CD14-positive monocyte (primary cell): ENCODE data around the gene PARK7. TPM values are rescaled to one million over a fixed set of nuclear protein-coding genes. Genes with fewer than 3 reads are reported as not detected.

Source experiments
- DNase-seq, 3 donors: peaks; one replicate each; pipeline ENCODE4 v3.0.0-alpha.2; 2011 to 2022
- H2AFZ ChIP-seq: 2 replicates; pipeline ENCODE4 v1.6.0; 2012; ENCODE audit warnings: mild to moderate bottlenecking, low read depth, low read length, inconsistent platforms; ENCODE audit not compliant: insufficient read depth, poor library complexity, severe bottlenecking
- H3K27ac ChIP-seq, 2 donors: 1 replicate in 1 of 2; 2 replicates in 1 of 2; pipeline ENCODE4 v1.5.1; 2012 to 2013; ENCODE audit warnings: low read length in 2 of 2, control low read depth in 1 of 2, inconsistent platforms in 1 of 2, low read depth in 1 of 2, mild to moderate bottlenecking in 1 of 2
- H3K27me3 ChIP-seq, 2 donors: one replicate each; pipeline versions ENCODE4 v1.6.0 to v1.6.1; 2011 to 2013; ENCODE audit warnings: low read length in 2 of 2; ENCODE audit not compliant: control insufficient read depth in 2 of 2, insufficient read depth in 2 of 2
- H3K36me3 ChIP-seq, 2 donors: replicated peaks in 1 of 2; 1 replicate in 1 of 2; 2 replicates in 1 of 2; pipeline versions ENCODE4 v1.5.1 to v1.6.1; 2012 to 2013; ENCODE audit warnings: low read length in 2 of 2, control low read depth in 1 of 2, inconsistent platforms in 1 of 2, mild to moderate bottlenecking in 1 of 2; ENCODE audit not compliant: insufficient read depth in 2 of 2, control insufficient read depth in 1 of 2
- H3K4me1 ChIP-seq, 2 donors: 1 replicate in 1 of 2; 2 replicates in 1 of 2; pipeline versions ENCODE4 v1.5.1 to v1.6.1; 2012 to 2013; ENCODE audit warnings: low read length in 2 of 2, control low read depth in 1 of 2, inconsistent platforms in 1 of 2, mild to moderate bottlenecking in 1 of 2, moderate library complexity in 1 of 2; ENCODE audit not compliant: insufficient read depth in 2 of 2, control insufficient read depth in 1 of 2
- H3K4me2 ChIP-seq: replicated peaks from 2 replicates; pipeline ENCODE3; 2012; ENCODE audit warnings: low read length, moderate library complexity, mild to moderate bottlenecking; ENCODE audit not compliant: poor library complexity, severe bottlenecking; ENCODE audit errors: extremely low read depth
- H3K4me3 ChIP-seq, 3 experiments: fragments of 200-600 bp in 1 of 3; sonication (generic) in 1 of 3; replicated peaks in 1 of 3; 1 replicate in 2 of 3; 2 replicates in 1 of 3; pipeline ENCODE4 v1.5.1; 2011 to 2013; ENCODE audit warnings: low read length in 3 of 3, mild to moderate bottlenecking in 3 of 3, control low read depth in 2 of 3, low read depth in 2 of 3, inconsistent platforms in 1 of 3, moderate library complexity in 1 of 3
- H3K79me2 ChIP-seq: 2 replicates; pipeline ENCODE4 v1.6.0; 2012; ENCODE audit warnings: mild to moderate bottlenecking, control low read depth, inconsistent platforms, low read length, moderate library complexity; ENCODE audit not compliant: insufficient read depth
- H3K9ac ChIP-seq: 2 replicates; pipeline ENCODE4 v1.6.0; 2017; ENCODE audit warnings: low read length, mild to moderate bottlenecking; ENCODE audit not compliant: insufficient read depth, poor library complexity, severe bottlenecking
- H3K9me3 ChIP-seq, 2 donors: replicated peaks in 1 of 2; 1 replicate in 1 of 2; 2 replicates in 1 of 2; pipeline versions ENCODE4 v1.5.1 to v1.6.1; 2012 to 2013; ENCODE audit warnings: low read length in 2 of 2, control low read depth in 1 of 2; ENCODE audit not compliant: control insufficient read depth in 1 of 2, insufficient read depth in 1 of 2
- H4K20me1 ChIP-seq: 2 replicates; pipeline ENCODE4 v1.6.0; 2012; ENCODE audit warnings: mild to moderate bottlenecking, low read length, control low read depth, moderate library complexity; ENCODE audit not compliant: insufficient read depth
- H3K27ac Mint-ChIP-seq, 7 donors: one replicate each; pipeline ENCODE4 v1.8.0; 2020; ENCODE audit warnings: mild to moderate bottlenecking in 7 of 7, mixed read lengths in 7 of 7, moderate library complexity in 6 of 7, inconsistent platforms in 2 of 7
- H3K27me3 Mint-ChIP-seq, 3 donors: one replicate each; pipeline ENCODE4 v1.8.0; 2021 to 2022; ENCODE audit warnings: low read depth in 3 of 3, mild to moderate bottlenecking in 3 of 3, mixed read lengths in 3 of 3, moderate library complexity in 3 of 3, inconsistent platforms in 1 of 3
- H3K36me3 Mint-ChIP-seq, 2 donors: one replicate each; pipeline ENCODE4 v1.8.0; 2020; ENCODE audit warnings: mixed read lengths in 2 of 2, inconsistent platforms in 1 of 2, mild to moderate bottlenecking in 1 of 2
- H3K4me1 Mint-ChIP-seq: one replicate; pipeline ENCODE4 v1.8.0; 2020; ENCODE audit warnings: mild to moderate bottlenecking, mixed read lengths
- H3K4me3 Mint-ChIP-seq, 2 donors: one replicate each; pipeline ENCODE4 v1.8.0; 2020; ENCODE audit warnings: mild to moderate bottlenecking in 2 of 2, mixed read lengths in 2 of 2, moderate library complexity in 1 of 2
- H3K9me3 Mint-ChIP-seq, 7 donors: one replicate each; pipeline ENCODE4 v1.8.0; 2020 to 2022; ENCODE audit warnings: mixed read lengths in 7 of 7, mild to moderate bottlenecking in 6 of 7, moderate library complexity in 6 of 7, inconsistent platforms in 2 of 7
- CTCF ChIP-seq: fragments of 200-600 bp; IDR thresholded peaks from one replicate; pipeline ENCODE4 v1.8.0; 2022; ENCODE audit warnings: antibody characterized with exemption, mild to moderate bottlenecking
- WGBS: methylation state at CpG from one replicate; pipeline ENCODE4 v1.1.5; 2013; ENCODE audit warnings: missing lambda C conversion rate; ENCODE audit not compliant: insufficient coverage; 5-methylcytosine and 5-hydroxymethylcytosine counted together
- intact Hi-C, 2 donors: fragments of 100-400 bp; cut with micrococcal nuclease; formaldehyde crosslinking; loops; one replicate each; pipeline versions ENCODE4 v1.15.0 to v1.15.1; 2023
- polyA plus RNA-seq, 3 donors: library from polyadenylated mRNA; depleted of rRNA in 1 of 3; unstranded in 2 of 3; stranded (reverse) in 1 of 3; fragments of 300-500 nt in 2 of 3; fragments of >200 nt in 1 of 3; fragmentation: Illumina TruSeq in 2 of 3; gene quantifications; 1 replicate in 2 of 3; 2 replicates in 1 of 3; pipeline ENCODE4 v1.2.3, GENCODE V29; 2012 to 2021

PARK7 gene
- polyA plus RNA-seq, 3 donors = 116 to 391 (median 353) TPM

GRCh38 chr1:7953850-7954609, 7.5 kb upstream of the PARK7 start:
- Histone ChIP-seq H3K27me3 (no peaks in the 10 kb centered on the region), H3K9ac (peak overlapping the region; percentile 85), H3K36me3 (no peaks in the 10 kb centered on the region), H4K20me1 (no peaks in the 10 kb centered on the region), H3K79me2 (no peaks in the 10 kb centered on the region), H3K4me3 (peak overlapping the region; percentile 46 to 76 (median 62)), H3K4me2 (peak overlapping the region; percentile 82), H3K27ac (peak overlapping the region; percentile 92 to 96), H3K9me3 (no peaks in the 10 kb centered on the region), H2AFZ (peak overlapping the region; percentile 95), H3K4me1 (peaks cover 13 to 15% of the 10 kb centered on the region in 2 donors)
- Mint-ChIP-seq H3K27ac (peak overlapping the region; percentile 95 to 97 (median 96)), H3K36me3 (no peaks in the 10 kb centered on the region), H3K27me3 (peaks cover 3% of the 10 kb centered on the region in 3 donors), H3K9me3 (peaks cover 0 to 2% (median 0%) of the 10 kb centered on the region in 7 donors), H3K4me1 (peaks cover 11% of the 10 kb centered on the region), H3K4me3 (peak overlapping the region; percentile 78 to 89)
- peak; percentile 93 to 97 (median 95) for DNase-seq
- no peak for TF ChIP-seq CTCF
- under 1% methylated on average over 60 of the region's 65 CpGs for WGBS
- intact Hi-C loops = no loop called here

DNA sequence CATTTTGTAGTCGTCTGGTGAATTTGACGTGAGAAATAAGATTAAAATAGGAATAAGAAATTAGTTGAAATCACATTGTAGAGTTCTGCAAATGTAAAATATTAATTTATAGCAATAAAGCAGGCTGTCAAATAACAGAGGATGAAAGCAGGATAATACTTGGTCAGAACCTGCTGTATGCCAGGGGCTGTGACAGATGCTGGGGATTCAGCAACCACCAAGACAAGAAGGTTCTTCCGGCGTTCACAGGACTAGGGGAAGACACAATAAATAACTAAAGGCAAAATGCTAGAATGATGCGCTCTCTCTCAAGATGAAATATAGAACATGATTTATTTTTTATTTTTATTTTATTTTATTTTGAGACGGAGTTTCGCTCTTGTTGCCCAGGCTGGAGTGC, 6.8 kb upstream of the PARK7 start:
- H3K27ac Mint-ChIP-seq = peak overlapping the region; percentile 95 to 97 (median 96)
- H3K79me2 ChIP-seq = no peaks in the 10 kb centered on the region
- H3K4me3 ChIP-seq = peak overlapping the region; percentile 46 to 76 (median 62)
- peaks cover 14 to 17% of the 10 kb centered on the region in 2 donors for H3K4me1 ChIP-seq
- H3K27ac ChIP-seq = peak overlapping the region; percentile 92 to 96
- peaks cover 11% of the 10 kb centered on the region for H3K4me1 Mint-ChIP-seq
- H3K9ac ChIP-seq = peak overlapping the region; percentile 85
- H3K9me3 ChIP-seq = no peaks in the 10 kb centered on the region
- no peaks in the 10 kb centered on the region for H3K36me3 ChIP-seq
- WGBS = no CpG with 5 or more reads among the region's 7 CpGs
- peaks cover 2 to 3% (median 3%) of the 10 kb centered on the region in 3 donors for H3K27me3 Mint-ChIP-seq
- H3K4me2 ChIP-seq = peak overlapping the region; percentile 82
- H2AFZ ChIP-seq = peak overlapping the region; percentile 95
- DNase-seq = no peak
- H3K27me3 ChIP-seq = no peaks in the 10 kb centered on the region
- peak overlapping the region; percentile 78 to 89 for H3K4me3 Mint-ChIP-seq
- TF ChIP-seq CTCF = no peak
- peaks cover 0 to 2% (median 0%) of the 10 kb centered on the region in 7 donors for H3K9me3 Mint-ChIP-seq
- no peaks in the 10 kb centered on the region for H4K20me1 ChIP-seq
- no peaks in the 10 kb centered on the region for H3K36me3 Mint-ChIP-seq
- intact Hi-C loops = no loop called here
